ENCODE measurements around the gene MYT1. TPM values are rescaled to one million over a fixed set of nuclear protein-coding genes. Genes with fewer than 3 reads are reported as not detected.

Gene MYT1
- total and polyA plus RNA-seq, 9 of the 15 experiments (the other 6 are each of a cell fraction or from before 2014, with no cell fraction given), result 0.02 to 0.12 (median 0.06) TPM; not detected in 4

DNA sequence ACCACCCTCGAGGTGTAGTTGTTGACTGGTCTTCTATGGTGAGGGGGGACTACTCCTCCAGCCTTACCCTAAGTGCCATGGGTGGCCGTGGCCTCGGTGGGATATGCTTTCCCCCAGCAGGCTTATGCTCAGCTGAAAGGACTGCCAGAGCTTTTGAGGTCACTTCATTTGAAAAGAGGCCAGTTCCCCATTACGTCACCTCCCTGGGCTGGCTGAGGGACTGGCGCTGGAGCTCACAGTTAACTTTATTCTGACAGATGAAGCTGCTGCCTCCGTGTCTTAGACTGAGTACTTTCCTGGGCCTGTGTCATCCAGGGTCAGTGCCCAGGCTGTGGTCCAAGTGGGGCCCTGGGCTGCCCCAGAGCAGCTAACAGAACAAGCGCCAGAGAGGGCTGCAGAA lies 48.5 kb downstream of the MYT1 start (continued):
- no peak for TF ChIP-seq ZNF253 (CRISPR knock-in tag; conservative IDR thresholded peaks at IDR 0.05)
- no peak for TF ChIP-seq ZNF696 (CRISPR knock-in tag; conservative IDR thresholded peaks at IDR 0.05)
- no peak for TF ChIP-seq NFE2L1 (tag; IDR thresholded peaks at IDR 0.05; ENCODE audit: borderline replicate concordance, low read depth)
- TF ChIP-seq RCOR1 (IDR thresholded peaks at IDR 0.05; ENCODE audit: borderline replicate concordance in 1 of 2, low read depth in 2 of 2, low read length in 2 of 2), result no peak
- TF ChIP-seq, protein P1, sequence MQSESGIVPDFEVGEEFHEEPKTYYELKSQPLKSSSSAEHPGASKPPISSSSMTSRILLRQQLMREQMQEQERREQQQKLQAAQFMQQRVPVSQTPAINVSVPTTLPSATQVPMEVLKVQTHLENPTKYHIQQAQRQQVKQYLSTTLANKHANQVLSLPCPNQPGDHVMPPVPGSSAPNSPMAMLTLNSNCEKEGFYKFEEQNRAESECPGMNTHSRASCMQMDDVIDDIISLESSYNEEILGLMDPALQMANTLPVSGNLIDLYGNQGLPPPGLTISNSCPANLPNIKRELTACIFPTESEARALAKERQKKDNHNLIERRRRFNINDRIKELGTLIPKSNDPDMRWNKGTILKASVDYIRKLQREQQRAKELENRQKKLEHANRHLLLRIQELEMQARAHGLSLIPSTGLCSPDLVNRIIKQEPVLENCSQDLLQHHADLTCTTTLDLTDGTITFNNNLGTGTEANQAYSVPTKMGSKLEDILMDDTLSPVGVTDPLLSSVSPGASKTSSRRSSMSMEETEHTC (IDR thresholded peaks at IDR 0.05), result no peak
- TF ChIP-seq, protein P2, sequence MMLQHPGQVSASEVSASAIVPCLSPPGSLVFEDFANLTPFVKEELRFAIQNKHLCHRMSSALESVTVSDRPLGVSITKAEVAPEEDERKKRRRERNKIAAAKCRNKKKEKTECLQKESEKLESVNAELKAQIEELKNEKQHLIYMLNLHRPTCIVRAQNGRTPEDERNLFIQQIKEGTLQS (IDR thresholded peaks at IDR 0.05), result peak; percentile 76
- TF ChIP-seq, protein P2 (CRISPR knock-in tag; conservative IDR thresholded peaks at IDR 0.05), result no peak
- TF ChIP-seq MTF1 (CRISPR knock-in tag; IDR thresholded peaks at IDR 0.05; ENCODE audit: borderline replicate concordance), result no peak
- TF ChIP-seq, protein P3, sequence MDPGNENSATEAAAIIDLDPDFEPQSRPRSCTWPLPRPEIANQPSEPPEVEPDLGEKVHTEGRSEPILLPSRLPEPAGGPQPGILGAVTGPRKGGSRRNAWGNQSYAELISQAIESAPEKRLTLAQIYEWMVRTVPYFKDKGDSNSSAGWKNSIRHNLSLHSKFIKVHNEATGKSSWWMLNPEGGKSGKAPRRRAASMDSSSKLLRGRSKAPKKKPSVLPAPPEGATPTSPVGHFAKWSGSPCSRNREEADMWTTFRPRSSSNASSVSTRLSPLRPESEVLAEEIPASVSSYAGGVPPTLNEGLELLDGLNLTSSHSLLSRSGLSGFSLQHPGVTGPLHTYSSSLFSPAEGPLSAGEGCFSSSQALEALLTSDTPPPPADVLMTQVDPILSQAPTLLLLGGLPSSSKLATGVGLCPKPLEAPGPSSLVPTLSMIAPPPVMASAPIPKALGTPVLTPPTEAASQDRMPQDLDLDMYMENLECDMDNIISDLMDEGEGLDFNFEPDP (CRISPR knock-in tag; IDR thresholded peaks at IDR 0.05), result no peak
- TF ChIP-seq, protein P4, sequence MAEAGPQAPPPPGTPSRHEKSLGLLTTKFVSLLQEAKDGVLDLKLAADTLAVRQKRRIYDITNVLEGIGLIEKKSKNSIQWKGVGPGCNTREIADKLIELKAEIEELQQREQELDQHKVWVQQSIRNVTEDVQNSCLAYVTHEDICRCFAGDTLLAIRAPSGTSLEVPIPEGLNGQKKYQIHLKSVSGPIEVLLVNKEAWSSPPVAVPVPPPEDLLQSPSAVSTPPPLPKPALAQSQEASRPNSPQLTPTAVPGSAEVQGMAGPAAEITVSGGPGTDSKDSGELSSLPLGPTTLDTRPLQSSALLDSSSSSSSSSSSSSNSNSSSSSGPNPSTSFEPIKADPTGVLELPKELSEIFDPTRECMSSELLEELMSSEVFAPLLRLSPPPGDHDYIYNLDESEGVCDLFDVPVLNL (CRISPR knock-in tag; IDR thresholded peaks at IDR 0.05; ENCODE audit: low read depth), result no peak
- TF ChIP-seq CHD2 (IDR thresholded peaks at IDR 0.05; ENCODE audit: low read depth, low read length), result no peak
